HEK293 (cell line): ENCODE measurements around the gene ADCYAP1R1.

Experiments
- CTCF ChIA-PET: fragments of 350-600 bp; formaldehyde crosslinking; extraction: SDS; loops from one replicate; lab custom pipeline; 2021; ENCODE audit warnings: antibody characterized with exemption; lab: Yijun Ruan, JAX
- POLR2A ChIA-PET: fragments of 300-600 bp; formaldehyde crosslinking; extraction: SDS; loops from one replicate; lab custom pipeline; 2020; ENCODE audit warnings: antibody characterized with exemption, inconsistent platforms; lab: Yijun Ruan, JAX
- H3K27ac ChIP-seq: fragments of 200-500 bp; sonication (Bioruptor generic); 2 replicates; pipeline ENCODE4 v1.5.1; 2014; ENCODE audit warnings: low read depth, low read length, control low read depth, inconsistent platforms; ENCODE audit errors: extremely low read depth
- H3K36me3 ChIP-seq, 2 experiments: fragments of 200-500 bp in 1 of 2; sonication (Bioruptor generic) in 1 of 2; 1 replicate in 1 of 2; 2 replicates in 1 of 2; pipeline ENCODE4 v1.5.1; 2014 to 2017; ENCODE audit warnings: inconsistent platforms in 2 of 2, low read length in 2 of 2; ENCODE audit not compliant: control insufficient read depth in 2 of 2, insufficient read depth in 1 of 2
- H3K4me1 ChIP-seq: fragments of 200-500 bp; sonication (Bioruptor generic); 2 replicates; pipeline ENCODE4 v1.5.1; 2014; ENCODE audit warnings: mild to moderate bottlenecking, low read length, inconsistent platforms; ENCODE audit not compliant: control insufficient read depth, insufficient read depth
- H3K4me3 ChIP-seq: 2 replicates; pipeline ENCODE4 v1.5.1; 2011; ENCODE audit warnings: low read depth, mild to moderate bottlenecking, control low read depth, low read length, moderate library complexity
- H3K9me3 ChIP-seq: fragments of 200-500 bp; sonication (Bioruptor generic); 2 replicates; pipeline ENCODE4 v1.5.1; 2014; ENCODE audit warnings: low read depth, low read length, inconsistent platforms; ENCODE audit not compliant: control insufficient read depth, insufficient read depth
- KLF10 ChIP-seq: fragments of 450-650 bp; IDR thresholded peaks from 2 replicates; pipeline ENCODE4 v1.5.1; 2018; ENCODE audit warnings: missing biosample characterization, mild to moderate bottlenecking, missing genetic modification characterization
- KLF17 ChIP-seq: fragments of 450-650 bp; formaldehyde crosslinking; IDR thresholded peaks from 2 replicates; pipeline ENCODE4 v1.5.1; 2016; ENCODE audit warnings: missing biosample characterization, missing genetic modification characterization
- SCRT1 ChIP-seq: fragments of 450-650 bp; formaldehyde crosslinking; IDR thresholded peaks from 2 replicates; pipeline ENCODE4 v1.5.1; 2016; ENCODE audit warnings: missing biosample characterization, missing genetic modification characterization, borderline replicate concordance
- ZNF140 ChIP-seq: fragments of 450-650 bp; formaldehyde crosslinking; IDR thresholded peaks from 2 replicates; pipeline ENCODE4 v1.5.1; 2016; ENCODE audit warnings: missing biosample characterization, missing genetic modification characterization
- ZNF19 ChIP-seq: fragments of 450-650 bp; formaldehyde crosslinking; IDR thresholded peaks from 2 replicates; pipeline ENCODE4; 2016; ENCODE audit warnings: missing biosample characterization, missing genetic modification characterization, low read depth
- ZNF221 ChIP-seq: fragments of 450-650 bp; formaldehyde crosslinking; IDR thresholded peaks from 2 replicates; pipeline ENCODE4 v1.5.1; 2017; ENCODE audit warnings: missing biosample characterization, missing genetic modification characterization, borderline replicate concordance
- ZNF223 ChIP-seq: fragments of 450-650 bp; formaldehyde crosslinking; IDR thresholded peaks from 2 replicates; pipeline ENCODE4 v1.5.1; 2016; ENCODE audit warnings: missing biosample characterization, missing genetic modification characterization
- ZNF239 ChIP-seq: fragments of 450-650 bp; formaldehyde crosslinking; IDR thresholded peaks from 2 replicates; pipeline ENCODE4 v1.5.1; 2016; ENCODE audit warnings: missing biosample characterization, missing genetic modification characterization
- ZNF404 ChIP-seq: fragments of 450-650 bp; formaldehyde crosslinking; IDR thresholded peaks from 2 replicates; pipeline ENCODE4 v1.5.1; 2017; ENCODE audit warnings: missing biosample characterization, missing genetic modification characterization
- ZNF416 ChIP-seq: fragments of 450-650 bp; formaldehyde crosslinking; IDR thresholded peaks from 2 replicates; pipeline ENCODE4 v1.5.1; 2016; ENCODE audit warnings: missing biosample characterization, missing genetic modification characterization
- ZNF473 ChIP-seq: fragments of 450-650 bp; formaldehyde crosslinking; IDR thresholded peaks from 2 replicates; pipeline ENCODE4 v1.5.1; 2017; ENCODE audit warnings: missing biosample characterization, missing genetic modification characterization
- ZNF530 ChIP-seq: fragments of 450-650 bp; formaldehyde crosslinking; IDR thresholded peaks from 2 replicates; pipeline ENCODE4 v1.5.1; 2016; ENCODE audit warnings: low read depth, missing biosample characterization, missing genetic modification characterization
- ZNF600 ChIP-seq: fragments of 450-650 bp; formaldehyde crosslinking; IDR thresholded peaks from 2 replicates; pipeline ENCODE4 v1.5.1; 2016; ENCODE audit warnings: missing biosample characterization, missing genetic modification characterization
- ZNF701 ChIP-seq: fragments of 450-650 bp; formaldehyde crosslinking; IDR thresholded peaks from 2 replicates; pipeline ENCODE4 v1.5.1; 2016; ENCODE audit warnings: missing biosample characterization, missing genetic modification characterization
- ZNF707 ChIP-seq: fragments of 450-650 bp; formaldehyde crosslinking; IDR thresholded peaks from 2 replicates; pipeline ENCODE4 v1.5.1; 2016; ENCODE audit warnings: missing biosample characterization, missing genetic modification characterization
- ZNF776 ChIP-seq: fragments of 450-650 bp; formaldehyde crosslinking; IDR thresholded peaks from 2 replicates; pipeline ENCODE4 v1.5.0; 2017; ENCODE audit warnings: missing biosample characterization, missing genetic modification characterization, borderline replicate concordance
- TF ChIP-seq, protein P1 (sequence below): fragments of 450-650 bp; formaldehyde crosslinking; IDR thresholded peaks from 2 replicates; pipeline ENCODE4 v1.5.1; 2016; ENCODE audit warnings: missing biosample characterization, missing genetic modification characterization
- TF ChIP-seq, protein P2 (sequence below): fragments of 450-650 bp; formaldehyde crosslinking; IDR thresholded peaks from 2 replicates; pipeline ENCODE4 v1.5.1; 2016; ENCODE audit warnings: missing biosample characterization, missing genetic modification characterization
- TF ChIP-seq, protein P3 (sequence below): fragments of 450-650 bp; formaldehyde crosslinking; optimal IDR thresholded peaks from 2 replicates; pipeline ENCODE3; 2016; ENCODE audit warnings: missing biosample characterization, mild to moderate bottlenecking, missing genetic modification characterization
- TF ChIP-seq, protein P4 (sequence below): fragments of 450-650 bp; formaldehyde crosslinking; IDR thresholded peaks from 2 replicates; pipeline ENCODE4 v1.5.1; 2016; ENCODE audit warnings: missing biosample characterization, missing genetic modification characterization
- TF ChIP-seq, protein P5 (sequence below): fragments of 450-650 bp; formaldehyde crosslinking; IDR thresholded peaks from 2 replicates; pipeline ENCODE4 v1.5.1; 2016; ENCODE audit warnings: missing biosample characterization, missing genetic modification characterization

The ADCYAP1R1 gene

DNA sequence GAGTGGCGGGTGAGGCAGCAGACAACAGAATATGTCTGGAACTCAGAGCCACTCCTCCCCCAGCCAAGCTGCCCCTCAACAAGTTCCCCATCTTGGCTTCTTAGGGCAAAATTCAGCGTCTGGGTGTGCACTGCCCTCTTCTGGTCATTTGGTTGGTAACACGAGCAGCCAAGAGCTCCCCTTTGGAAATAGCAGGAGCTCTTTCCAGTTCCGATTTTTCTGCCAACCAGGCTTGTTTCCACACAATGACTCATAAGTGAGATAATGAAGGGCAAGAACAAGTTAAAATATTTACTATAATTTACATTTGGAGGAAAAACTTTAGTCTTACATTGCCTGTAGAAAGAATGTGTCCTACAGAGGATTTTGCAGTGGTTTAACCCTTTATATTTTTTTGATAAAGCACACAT is 70.5 kb downstream of the ADCYAP1R1 start (continued):
- TF ChIP-seq, protein P1, sequence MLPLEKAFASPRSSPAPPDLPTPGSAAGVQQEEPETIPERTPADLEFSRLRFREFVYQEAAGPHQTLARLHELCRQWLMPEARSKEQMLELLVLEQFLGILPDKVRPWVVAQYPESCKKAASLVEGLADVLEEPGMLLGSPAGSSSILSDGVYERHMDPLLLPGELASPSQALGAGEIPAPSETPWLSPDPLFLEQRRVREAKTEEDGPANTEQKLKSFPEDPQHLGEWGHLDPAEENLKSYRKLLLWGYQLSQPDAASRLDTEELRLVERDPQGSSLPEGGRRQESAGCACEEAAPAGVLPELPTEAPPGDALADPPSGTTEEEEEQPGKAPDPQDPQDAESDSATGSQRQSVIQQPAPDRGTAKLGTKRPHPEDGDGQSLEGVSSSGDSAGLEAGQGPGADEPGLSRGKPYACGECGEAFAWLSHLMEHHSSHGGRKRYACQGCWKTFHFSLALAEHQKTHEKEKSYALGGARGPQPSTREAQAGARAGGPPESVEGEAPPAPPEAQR (tag by site-specific recombination): no peak
- peak; percentile 88 for TF ChIP-seq SCRT1 (tag by site-specific recombination)
- TF ChIP-seq ZNF239 (tag by site-specific recombination): no peak
- no peak for TF ChIP-seq ZNF223 (tag by site-specific recombination)
- TF ChIP-seq ZNF707 (tag by site-specific recombination): no peak
- no peak for TF ChIP-seq ZNF776 (tag by site-specific recombination)
- TF ChIP-seq, protein P2, sequence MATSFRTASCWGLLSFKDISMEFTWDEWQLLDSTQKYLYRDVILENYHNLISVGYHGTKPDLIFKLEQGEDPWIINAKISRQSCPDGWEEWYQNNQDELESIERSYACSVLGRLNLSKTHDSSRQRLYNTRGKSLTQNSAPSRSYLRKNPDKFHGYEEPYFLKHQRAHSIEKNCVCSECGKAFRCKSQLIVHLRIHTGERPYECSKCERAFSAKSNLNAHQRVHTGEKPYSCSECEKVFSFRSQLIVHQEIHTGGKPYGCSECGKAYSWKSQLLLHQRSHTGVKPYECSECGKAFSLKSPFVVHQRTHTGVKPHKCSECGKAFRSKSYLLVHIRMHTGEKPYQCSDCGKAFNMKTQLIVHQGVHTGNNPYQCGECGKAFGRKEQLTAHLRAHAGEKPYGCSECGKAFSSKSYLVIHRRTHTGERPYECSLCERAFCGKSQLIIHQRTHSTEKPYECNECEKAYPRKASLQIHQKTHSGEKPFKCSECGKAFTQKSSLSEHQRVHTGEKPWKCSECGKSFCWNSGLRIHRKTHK (tag by site-specific recombination): no peak

DNA sequence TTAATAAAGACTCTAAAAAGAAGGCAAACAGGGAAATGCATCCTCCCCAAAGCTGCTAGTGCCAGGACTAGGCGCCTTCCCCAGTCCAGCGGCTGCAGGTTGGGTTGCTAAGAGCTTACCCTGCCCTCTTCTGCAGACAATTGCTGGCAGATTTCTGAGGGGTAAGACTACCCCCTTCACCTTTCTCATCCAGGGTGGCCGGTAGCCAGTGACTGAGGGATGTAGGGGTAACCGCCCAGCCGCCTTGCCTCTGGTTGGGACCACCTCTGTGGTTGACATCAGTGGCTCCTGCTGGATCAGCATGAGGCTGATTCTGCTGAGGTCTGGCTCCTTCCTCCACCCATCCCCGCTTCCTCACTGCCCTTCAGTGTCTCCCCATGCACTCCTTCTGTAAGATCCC is 71.2 kb downstream of the ADCYAP1R1 start:
- ChIA-PET CTCF (interaction anchor here (0.6 to 12.1 kb wide), 55 partner anchors 9 to 1509 kb away, joined by 3 to 373 read pairs (median 4); partner anchors contain the start of gene ADCYAP1R1), POLR2A (interaction anchor here (1.6 kb wide), 1 partner anchor 139 kb away, joined by 16 read pairs; no protein-coding TSS in a partner anchor)

GRCh38 chr7:31123726-31124125 is 71.6 kb downstream of the ADCYAP1R1 start:
- ChIA-PET CTCF (interaction anchor here (0.6 to 12.1 kb wide), 17 partner anchors 10 to 1368 kb away, joined by 3 to 373 read pairs (median 6); no protein-coding TSS in a partner anchor), POLR2A (no interaction called here)
- H3K36me3 ChIP-seq: no peaks in the 10 kb centered on the region
- H3K4me1 ChIP-seq: no peaks in the 10 kb centered on the region
- H3K4me3 ChIP-seq: no peak overlapping the region
- no peaks in the 10 kb centered on the region for H3K9me3 ChIP-seq
- no peak overlapping the region for H3K27ac ChIP-seq
- TF ChIP-seq KLF10 (tag by site-specific recombination): no peak
- no peak for TF ChIP-seq ZNF701 (tag by site-specific recombination)
- TF ChIP-seq ZNF416 (tag by site-specific recombination): no peak
- TF ChIP-seq ZNF19 (tag by site-specific recombination): no peak
- no peak for TF ChIP-seq KLF17 (tag by site-specific recombination)
- TF ChIP-seq, protein P3, sequence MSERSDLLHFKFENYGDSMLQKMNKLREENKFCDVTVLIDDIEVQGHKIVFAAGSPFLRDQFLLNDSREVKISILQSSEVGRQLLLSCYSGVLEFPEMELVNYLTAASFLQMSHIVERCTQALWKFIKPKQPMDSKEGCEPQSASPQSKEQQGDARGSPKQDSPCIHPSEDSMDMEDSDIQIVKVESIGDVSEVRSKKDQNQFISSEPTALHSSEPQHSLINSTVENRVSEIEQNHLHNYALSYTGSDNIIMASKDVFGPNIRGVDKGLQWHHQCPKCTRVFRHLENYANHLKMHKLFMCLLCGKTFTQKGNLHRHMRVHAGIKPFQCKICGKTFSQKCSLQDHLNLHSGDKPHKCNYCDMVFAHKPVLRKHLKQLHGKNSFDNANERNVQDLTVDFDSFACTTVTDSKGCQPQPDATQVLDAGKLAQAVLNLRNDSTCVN (tag by site-specific recombination): no peak
- no peak for TF ChIP-seq ZNF600 (tag by site-specific recombination)
- no peak for TF ChIP-seq ZNF473
- TF ChIP-seq, protein P4, sequence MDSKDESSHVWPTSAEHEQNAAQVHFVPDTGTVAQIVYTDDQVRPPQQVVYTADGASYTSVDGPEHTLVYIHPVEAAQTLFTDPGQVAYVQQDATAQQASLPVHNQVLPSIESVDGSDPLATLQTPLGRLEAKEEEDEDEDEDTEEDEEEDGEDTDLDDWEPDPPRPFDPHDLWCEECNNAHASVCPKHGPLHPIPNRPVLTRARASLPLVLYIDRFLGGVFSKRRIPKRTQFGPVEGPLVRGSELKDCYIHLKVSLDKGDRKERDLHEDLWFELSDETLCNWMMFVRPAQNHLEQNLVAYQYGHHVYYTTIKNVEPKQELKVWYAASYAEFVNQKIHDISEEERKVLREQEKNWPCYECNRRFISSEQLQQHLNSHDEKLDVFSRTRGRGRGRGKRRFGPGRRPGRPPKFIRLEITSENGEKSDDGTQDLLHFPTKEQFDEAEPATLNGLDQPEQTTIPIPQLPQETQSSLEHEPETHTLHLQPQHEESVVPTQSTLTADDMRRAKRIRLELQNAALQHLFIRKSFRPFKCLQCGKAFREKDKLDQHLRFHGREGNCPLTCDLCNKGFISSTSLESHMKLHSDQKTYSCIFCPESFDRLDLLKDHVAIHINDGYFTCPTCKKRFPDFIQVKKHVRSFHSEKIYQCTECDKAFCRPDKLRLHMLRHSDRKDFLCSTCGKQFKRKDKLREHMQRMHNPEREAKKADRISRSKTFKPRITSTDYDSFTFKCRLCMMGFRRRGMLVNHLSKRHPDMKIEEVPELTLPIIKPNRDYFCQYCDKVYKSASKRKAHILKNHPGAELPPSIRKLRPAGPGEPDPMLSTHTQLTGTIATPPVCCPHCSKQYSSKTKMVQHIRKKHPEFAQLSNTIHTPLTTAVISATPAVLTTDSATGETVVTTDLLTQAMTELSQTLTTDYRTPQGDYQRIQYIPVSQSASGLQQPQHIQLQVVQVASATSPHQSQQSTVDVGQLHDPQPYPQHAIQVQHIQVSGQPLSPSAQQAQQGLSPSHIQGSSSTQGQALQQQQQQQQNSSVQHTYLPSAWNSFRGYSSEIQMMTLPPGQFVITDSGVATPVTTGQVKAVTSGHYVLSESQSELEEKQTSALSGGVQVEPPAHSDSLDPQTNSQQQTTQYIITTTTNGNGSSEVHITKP: no peak
- TF ChIP-seq ZNF140 (tag by site-specific recombination): no peak
- TF ChIP-seq, protein P5, sequence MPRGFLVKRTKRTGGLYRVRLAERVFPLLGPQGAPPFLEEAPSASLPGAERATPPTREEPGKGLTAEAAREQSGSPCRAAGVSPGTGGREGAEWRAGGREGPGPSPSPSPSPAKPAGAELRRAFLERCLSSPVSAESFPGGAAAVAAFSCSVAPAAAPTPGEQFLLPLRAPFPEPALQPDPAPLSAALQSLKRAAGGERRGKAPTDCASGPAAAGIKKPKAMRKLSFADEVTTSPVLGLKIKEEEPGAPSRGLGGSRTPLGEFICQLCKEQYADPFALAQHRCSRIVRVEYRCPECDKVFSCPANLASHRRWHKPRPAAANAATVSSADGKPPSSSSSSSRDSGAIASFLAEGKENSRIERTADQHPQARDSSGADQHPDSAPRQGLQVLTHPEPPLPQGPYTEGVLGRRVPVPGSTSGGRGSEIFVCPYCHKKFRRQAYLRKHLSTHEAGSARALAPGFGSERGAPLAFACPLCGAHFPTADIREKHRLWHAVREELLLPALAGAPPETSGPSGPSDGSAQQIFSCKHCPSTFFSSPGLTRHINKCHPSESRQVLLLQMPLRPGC (tag by site-specific recombination): no peak

More for the DNA sequence above, 71.2 kb downstream of the ADCYAP1R1 start:
- Histone ChIP-seq H3K27ac (no peak overlapping the region), H3K36me3 (no peaks in the 10 kb centered on the region)
- no peak for TF ChIP-seq ZNF140 (tag by site-specific recombination)
- TF ChIP-seq ZNF221 (tag by site-specific recombination): no peak
- no peak for TF ChIP-seq ZNF404 (tag by site-specific recombination)
- no peak for TF ChIP-seq ZNF530 (tag by site-specific recombination)
- TF ChIP-seq, protein P3 (tag by site-specific recombination): no peak
- TF ChIP-seq, all 188 proteins: peak for 0
- Histone ChIP-seq H3K4me3 (no peak overlapping the region), H3K4me1 (no peaks in the 10 kb centered on the region), H3K9me3 (no peaks in the 10 kb centered on the region)
